ENCODE measurements around the gene RAG1. TPM values are rescaled to one million over a fixed set of nuclear protein-coding genes. Genes with fewer than 3 reads are reported as not detected.

Gene RAG1
- total and polyA plus RNA-seq, 3 donors from 2014 or later = 1.4 to 3.5 (median 1.5) TPM

DNA sequence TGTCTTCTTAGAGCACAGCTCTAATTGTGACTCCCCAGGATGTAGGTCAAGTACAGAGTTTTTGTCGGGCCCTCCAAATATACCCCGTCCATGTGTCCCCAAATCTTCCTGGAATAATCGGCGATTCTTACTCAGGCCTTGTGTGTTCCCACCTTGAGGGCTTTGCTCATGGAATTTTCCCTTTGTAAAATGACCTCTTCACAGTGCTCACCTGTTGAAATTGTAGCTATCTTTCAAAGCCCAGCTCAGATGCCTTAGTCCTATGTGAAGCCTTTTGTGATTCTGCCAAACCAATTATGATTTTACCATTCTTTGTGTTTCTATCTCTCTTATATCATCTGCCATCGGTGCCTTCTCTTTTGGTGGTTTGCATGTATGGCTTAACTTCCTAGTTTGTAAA is 60.3 kb downstream of the RAG1 start:
- Histone ChIP-seq H3K4me1 (no peaks in the 10 kb centered on the region), H3K4me3 (no peak overlapping the region), H3K27ac (no peak overlapping the region), H3K9me3 (no peaks in the 10 kb centered on the region), H3K27me3 (no peaks in the 10 kb centered on the region), H3K36me3 (ENCODE audit: low read depth, missing control alignments) (no peaks in the 10 kb centered on the region)
- TF ChIP-seq, protein P1, sequence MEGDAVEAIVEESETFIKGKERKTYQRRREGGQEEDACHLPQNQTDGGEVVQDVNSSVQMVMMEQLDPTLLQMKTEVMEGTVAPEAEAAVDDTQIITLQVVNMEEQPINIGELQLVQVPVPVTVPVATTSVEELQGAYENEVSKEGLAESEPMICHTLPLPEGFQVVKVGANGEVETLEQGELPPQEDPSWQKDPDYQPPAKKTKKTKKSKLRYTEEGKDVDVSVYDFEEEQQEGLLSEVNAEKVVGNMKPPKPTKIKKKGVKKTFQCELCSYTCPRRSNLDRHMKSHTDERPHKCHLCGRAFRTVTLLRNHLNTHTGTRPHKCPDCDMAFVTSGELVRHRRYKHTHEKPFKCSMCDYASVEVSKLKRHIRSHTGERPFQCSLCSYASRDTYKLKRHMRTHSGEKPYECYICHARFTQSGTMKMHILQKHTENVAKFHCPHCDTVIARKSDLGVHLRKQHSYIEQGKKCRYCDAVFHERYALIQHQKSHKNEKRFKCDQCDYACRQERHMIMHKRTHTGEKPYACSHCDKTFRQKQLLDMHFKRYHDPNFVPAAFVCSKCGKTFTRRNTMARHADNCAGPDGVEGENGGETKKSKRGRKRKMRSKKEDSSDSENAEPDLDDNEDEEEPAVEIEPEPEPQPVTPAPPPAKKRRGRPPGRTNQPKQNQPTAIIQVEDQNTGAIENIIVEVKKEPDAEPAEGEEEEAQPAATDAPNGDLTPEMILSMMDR (IDR thresholded peaks at IDR 0.05) = no peak
- 93 to 96% methylated on average over 5 of the region's 5 CpGs for WGBS, 2 donors
- DNase-seq = no peak
- intact Hi-C loops (cut with DNase I; ENCODE audit: low total_unique reads) = no loop called here

DNA sequence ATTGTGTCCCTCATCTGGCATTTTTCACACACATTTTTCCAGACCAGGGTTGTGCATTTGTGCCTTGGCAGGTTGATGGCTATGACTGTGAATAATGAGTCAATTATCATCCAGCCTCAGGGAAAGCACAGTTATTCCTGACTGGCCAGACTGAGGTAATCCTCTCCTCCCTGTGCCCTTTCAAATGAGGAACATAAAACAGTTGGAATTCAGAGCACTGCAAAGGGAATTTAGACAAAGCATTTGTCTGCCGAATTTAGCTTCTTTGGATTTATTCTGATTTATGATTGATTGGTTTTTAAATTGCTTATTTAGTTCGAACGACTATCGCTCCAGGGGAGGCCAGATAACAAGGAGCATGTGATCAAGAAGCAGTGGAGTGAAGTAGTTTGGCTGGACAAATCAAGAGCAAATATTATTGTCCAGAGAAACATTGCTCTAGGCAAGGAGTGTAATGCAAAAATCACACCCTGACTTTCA is 61.0 kb downstream of the RAG1 start:
- Histone ChIP-seq H3K27ac (no peak overlapping the region), H3K27me3 (no peaks in the 10 kb centered on the region), H3K9me3 (no peaks in the 10 kb centered on the region), H3K36me3 (ENCODE audit: low read depth, missing control alignments) (no peaks in the 10 kb centered on the region), H3K4me1 (no peaks in the 10 kb centered on the region), H3K4me3 (no peak overlapping the region)
- intact Hi-C loops (cut with DNase I; ENCODE audit: low total_unique reads) = no loop called here
- TF ChIP-seq, protein P1 (IDR thresholded peaks at IDR 0.05) = no peak
- no peak for TF ChIP-seq POLR2A (IDR thresholded peaks at IDR 0.05)
- 78 to 84% methylated on average over 4 of the region's 4 CpGs for WGBS, 2 donors
- no peak for DNase-seq

Other genes with a start within 250 kb of the RAG1 start
- gene TRAF6, start 57.7 kb upstream of the RAG1 start, total RNA-seq = 10 to 100 TPM; 24.0 to 26.4 TPM
- 18.8 TPM for gene TRAF6, start 57.7 kb upstream of the RAG1 start, polyA plus RNA-seq (ENCODE audit: insufficient read depth, low read depth, low replicate concordance)
- 10 to 100 TPM; 42.1 to 42.4 TPM for gene IFTAP, start 26.5 kb downstream of the RAG1 start, total RNA-seq
- gene IFTAP, start 26.5 kb downstream of the RAG1 start, polyA plus RNA-seq (ENCODE audit: insufficient read depth, low read depth, low replicate concordance) = 105 TPM
- gene RAG2, start 30.2 kb downstream of the RAG1 start, total RNA-seq = under 1 TPM; 0.25 to 0.94 TPM
- 2.9 TPM for gene RAG2, start 30.2 kb downstream of the RAG1 start, polyA plus RNA-seq (ENCODE audit: insufficient read depth, low read depth, low replicate concordance)

All from testis (tissue), 3 donors.